Upper lobe of left lung (tissue), 6 donors: ENCODE results near the gene CENPN. TPM values are rescaled to one million over a fixed set of nuclear protein-coding genes. Genes with fewer than 3 reads are reported as not detected.

ENCODE experiments used
- ATAC-seq, 2 donors: fragments of 200-7000 bp; cut with Tn5 transposase; one replicate each; pipeline ENCODE4 v1.9.1; 2022; ENCODE audit warnings: mild to moderate bottlenecking in 2 of 2, moderate library complexity in 2 of 2; ENCODE audit not compliant: low FRiP score in 2 of 2
- DNase-seq, 2 donors: peaks; one replicate each; pipeline ENCODE4 v3.0.0-alpha.2; 2019 to 2020
- H3K27ac ChIP-seq, 4 donors: fragments of 200-600 bp; sonication (generic); one replicate each; pipeline ENCODE4 v1.5.1; 2016 to 2019
- H3K27me3 ChIP-seq, 4 donors: fragments of 200-600 bp; sonication (generic); one replicate each; pipeline ENCODE4 v1.5.1; 2017 to 2019
- H3K36me3 ChIP-seq, 4 donors: fragments of 200-600 bp; sonication (generic); one replicate each; pipeline ENCODE4 v1.5.1; 2016 to 2019
- H3K4me1 ChIP-seq, 4 donors: fragments of 200-600 bp; sonication (generic); one replicate each; pipeline ENCODE4 v1.5.1; 2018 to 2019
- H3K4me3 ChIP-seq, 4 donors: fragments of 200-600 bp; sonication (generic); one replicate each; pipeline ENCODE4 v1.5.1; 2017 to 2019; ENCODE audit warnings: mild to moderate bottlenecking in 2 of 4, moderate library complexity in 1 of 4
- H3K9me3 ChIP-seq, 4 donors: fragments of 200-600 bp; sonication (generic); one replicate each; pipeline ENCODE4 v1.5.1; 2018 to 2019
- EP300 ChIP-seq, 4 donors: sonication (generic); formaldehyde crosslinking; IDR thresholded peaks; one replicate each; pipeline ENCODE4 v1.5.1; 2017; ENCODE audit warnings: antibody characterized with exemption in 4 of 4, control low read depth in 2 of 4
- POLR2A ChIP-seq, 4 donors: fragments of 450-650 bp; IDR thresholded peaks; one replicate each; pipeline ENCODE4 v1.5.1; 2016 to 2017; ENCODE audit warnings: antibody characterized with exemption in 4 of 4, mild to moderate bottlenecking in 2 of 4
- POLR2AphosphoS5 ChIP-seq, 2 donors: sonication (generic); formaldehyde crosslinking; IDR thresholded peaks; one replicate each; pipeline ENCODE4 v1.5.1; 2017; ENCODE audit warnings: antibody characterized with exemption in 2 of 2
- WGBS, 2 donors: methylation state at CpG; one replicate each; pipeline ENCODE4 v1.1.5; 2017 to 2018; 5-methylcytosine and 5-hydroxymethylcytosine counted together
- total RNA-seq, 6 donors: library from RNA; depleted of rRNA in 4 of 6; stranded (reverse); fragments of >200 nt in 4 of 6; gene quantifications; one replicate each; pipeline versions ENCODE4 v1.1.0 to v1.2.1, GENCODE V29; 2016 to 2021
- TF ChIP-seq, protein P1 (sequence below), 6 experiments: fragments of 450-650 bp in 4 of 6; fragments of 200-600 bp in 2 of 6; sonication (generic) in 2 of 6; IDR thresholded peaks; one replicate each; pipeline ENCODE4 v1.5.1; 2016 to 2019; ENCODE audit warnings: antibody characterized with exemption in 6 of 6
- donor health status: DM: no; HTN: no; CAD: no; lungs with moderate emphysema.
- donor health status: DM: no; HTN: yes; CAD: no; lungs with severe emphysema.

The CENPN gene
- total RNA-seq, 6 donors from 2014 or later: 3.1 to 10.9 (median 7.1) TPM

DNA sequence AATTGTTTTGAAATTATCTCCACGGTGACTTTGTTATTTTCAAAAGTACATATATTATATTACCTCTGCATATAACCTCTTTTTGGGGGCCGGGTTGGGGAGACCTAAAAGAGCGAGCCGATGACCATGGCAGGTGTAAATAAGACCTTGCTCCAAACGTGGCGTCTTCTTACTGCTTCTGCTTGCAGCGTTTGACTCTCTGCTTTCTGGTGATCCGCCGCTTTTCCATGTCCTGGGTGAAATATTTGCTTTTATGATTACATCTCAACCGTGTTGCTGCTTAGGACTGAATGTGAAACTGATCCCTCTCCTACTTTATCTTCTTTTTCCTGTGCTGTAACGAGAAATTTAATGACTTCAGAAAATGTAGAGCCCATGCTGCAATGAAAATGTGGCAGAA is 46.7 kb downstream of the CENPN start:
- WGBS, 2 donors: 82 to 87% methylated on average over 11 of the region's 11 CpGs
- no peak for TF ChIP-seq POLR2A (IDR thresholded peaks at IDR 0.05)
- TF ChIP-seq EP300 (IDR thresholded peaks at IDR 0.05): no peak
- TF ChIP-seq POLR2AphosphoS5 (IDR thresholded peaks at IDR 0.05): no peak
- TF ChIP-seq, protein P1, sequence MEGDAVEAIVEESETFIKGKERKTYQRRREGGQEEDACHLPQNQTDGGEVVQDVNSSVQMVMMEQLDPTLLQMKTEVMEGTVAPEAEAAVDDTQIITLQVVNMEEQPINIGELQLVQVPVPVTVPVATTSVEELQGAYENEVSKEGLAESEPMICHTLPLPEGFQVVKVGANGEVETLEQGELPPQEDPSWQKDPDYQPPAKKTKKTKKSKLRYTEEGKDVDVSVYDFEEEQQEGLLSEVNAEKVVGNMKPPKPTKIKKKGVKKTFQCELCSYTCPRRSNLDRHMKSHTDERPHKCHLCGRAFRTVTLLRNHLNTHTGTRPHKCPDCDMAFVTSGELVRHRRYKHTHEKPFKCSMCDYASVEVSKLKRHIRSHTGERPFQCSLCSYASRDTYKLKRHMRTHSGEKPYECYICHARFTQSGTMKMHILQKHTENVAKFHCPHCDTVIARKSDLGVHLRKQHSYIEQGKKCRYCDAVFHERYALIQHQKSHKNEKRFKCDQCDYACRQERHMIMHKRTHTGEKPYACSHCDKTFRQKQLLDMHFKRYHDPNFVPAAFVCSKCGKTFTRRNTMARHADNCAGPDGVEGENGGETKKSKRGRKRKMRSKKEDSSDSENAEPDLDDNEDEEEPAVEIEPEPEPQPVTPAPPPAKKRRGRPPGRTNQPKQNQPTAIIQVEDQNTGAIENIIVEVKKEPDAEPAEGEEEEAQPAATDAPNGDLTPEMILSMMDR (IDR thresholded peaks at IDR 0.05): no peak
- Histone ChIP-seq H3K4me1 (no peaks in the 10 kb centered on the region), H3K4me3 (no peak overlapping the region), H3K9me3 (peaks cover 0 to 6% (median 5%) of the 10 kb centered on the region in 4 donors), H3K27me3 (no peaks in the 10 kb centered on the region), H3K36me3 (no peaks in the 10 kb centered on the region), H3K27ac (no peak overlapping the region)
- DNase-seq (no peak), ATAC-seq (no peak)

DNA sequence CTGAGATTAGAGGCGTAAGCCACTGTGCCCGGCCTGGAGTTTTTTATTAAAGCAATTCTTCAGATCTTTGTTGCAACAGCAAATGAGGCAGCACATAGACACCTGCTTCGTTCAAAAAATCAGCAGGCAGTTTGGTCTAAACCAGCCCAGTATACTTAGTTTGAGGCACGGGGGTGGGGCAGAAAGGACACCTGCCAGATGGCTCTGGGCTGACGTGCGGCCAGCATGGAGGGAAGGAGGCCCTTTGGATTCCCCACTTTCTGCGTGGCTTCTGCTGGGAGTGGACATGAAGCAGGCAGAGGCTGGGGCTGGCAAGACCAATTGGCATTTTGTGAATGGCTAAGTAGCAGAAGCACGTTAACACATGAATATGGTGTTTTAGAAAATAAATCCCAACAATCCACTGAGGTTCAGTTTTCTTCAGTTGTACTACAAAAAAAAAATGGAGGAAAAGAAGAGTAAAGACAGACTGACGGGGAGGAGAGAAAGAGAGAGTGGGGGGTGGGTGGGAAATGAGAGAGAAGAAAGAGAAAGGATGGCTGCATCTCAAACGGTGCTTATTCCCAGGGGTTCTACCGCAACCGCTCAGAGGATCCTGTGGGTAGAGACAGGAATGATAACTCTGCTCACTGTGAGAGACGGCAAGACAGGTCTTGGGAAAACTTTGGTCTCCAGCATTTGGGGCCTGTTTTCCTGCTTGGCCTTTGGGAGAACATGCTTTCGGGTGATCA is 53.7 kb downstream of the CENPN start:
- WGBS, 2 donors: 88% methylated on average over 14 of the region's 14 CpGs
- no peak for ATAC-seq
- H3K4me1 ChIP-seq: no peaks in the 10 kb centered on the region
- no peaks in the 10 kb centered on the region for H3K27me3 ChIP-seq
- H3K9me3 ChIP-seq: no peaks in the 10 kb centered on the region
- no peaks in the 10 kb centered on the region for H3K36me3 ChIP-seq
- H3K4me3 ChIP-seq: no peak overlapping the region
- H3K27ac ChIP-seq: no peak overlapping the region
- DNase-seq: no peak
- TF ChIP-seq EP300 (IDR thresholded peaks at IDR 0.05) (no peak), POLR2A (IDR thresholded peaks at IDR 0.05) (no peak), POLR2AphosphoS5 (IDR thresholded peaks at IDR 0.05) (no peak)
- TF ChIP-seq, protein P1 (IDR thresholded peaks at IDR 0.05): no peak

DNA sequence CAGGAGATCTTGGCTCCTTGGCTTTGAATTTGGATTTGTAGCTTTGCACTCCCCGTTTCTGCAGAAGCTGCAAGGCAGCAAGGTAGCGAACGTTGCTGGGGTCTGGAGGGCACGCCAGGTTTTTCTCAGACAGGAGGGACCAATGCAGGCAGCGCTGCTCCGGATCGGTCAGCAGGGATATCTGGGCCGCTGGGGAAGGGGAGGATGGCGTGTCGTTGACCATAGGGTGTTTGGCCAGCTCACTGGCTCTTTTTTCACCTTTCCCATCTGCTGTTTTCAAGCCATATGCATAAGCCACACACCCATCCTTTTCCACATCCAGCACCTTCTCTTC is 54.3 kb downstream of the CENPN start:
- 89 to 92% methylated on average over 10 of the region's 10 CpGs for WGBS, 2 donors
- TF ChIP-seq EP300 (IDR thresholded peaks at IDR 0.05): no peak
- no peak for TF ChIP-seq POLR2AphosphoS5 (IDR thresholded peaks at IDR 0.05)
- TF ChIP-seq, protein P1 (IDR thresholded peaks at IDR 0.05): no peak
- no peak for TF ChIP-seq POLR2A (IDR thresholded peaks at IDR 0.05)
- H3K27ac ChIP-seq: no peak overlapping the region
- H3K4me3 ChIP-seq: no peak overlapping the region
- H3K36me3 ChIP-seq: no peaks in the 10 kb centered on the region
- H3K4me1 ChIP-seq: no peaks in the 10 kb centered on the region
- H3K27me3 ChIP-seq: no peaks in the 10 kb centered on the region
- no peaks in the 10 kb centered on the region for H3K9me3 ChIP-seq
- no peak for ATAC-seq
- no peak for DNase-seq

DNA sequence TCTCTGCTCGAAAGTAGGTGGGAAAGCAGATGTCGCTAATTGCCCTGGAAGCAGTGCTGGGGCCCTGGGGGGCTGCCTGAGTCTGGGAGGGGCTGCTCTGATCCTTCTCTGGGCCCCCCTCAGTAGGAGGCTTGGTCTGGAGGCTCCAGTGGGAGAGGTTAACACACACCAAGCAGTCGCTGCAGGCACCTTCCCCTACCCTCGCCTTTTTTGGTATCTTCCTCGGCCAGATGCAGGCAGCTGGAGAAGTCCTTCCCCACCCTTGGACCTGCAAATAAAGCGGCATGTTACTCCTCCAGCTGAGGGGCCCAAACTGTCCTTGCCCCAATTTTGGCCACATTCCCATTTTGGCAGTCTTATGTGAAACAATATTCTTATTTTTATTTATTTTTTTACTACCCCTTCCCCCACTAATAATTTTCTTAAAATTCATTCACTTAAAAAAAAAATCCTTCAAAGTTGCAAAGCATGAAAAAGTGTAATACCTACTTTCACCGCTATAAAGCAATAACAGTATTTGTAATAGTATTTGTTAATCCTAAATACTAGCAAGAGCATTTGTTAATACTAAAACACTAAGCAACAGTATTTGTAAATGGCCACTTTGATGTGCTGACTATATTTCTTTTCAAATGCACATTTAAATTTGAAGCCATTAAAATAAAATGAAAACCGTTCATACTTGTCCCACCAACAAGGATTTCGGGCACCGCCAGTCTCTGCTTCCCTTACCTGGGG is 55.0 kb downstream of the CENPN start:
- Histone ChIP-seq H3K9me3 (no peaks in the 10 kb centered on the region), H3K27me3 (no peaks in the 10 kb centered on the region), H3K36me3 (no peaks in the 10 kb centered on the region), H3K4me1 (no peaks in the 10 kb centered on the region), H3K27ac (no peak overlapping the region), H3K4me3 (no peak overlapping the region)
- TF ChIP-seq POLR2A (IDR thresholded peaks at IDR 0.05): no peak
- TF ChIP-seq, protein P1 (IDR thresholded peaks at IDR 0.05): no peak
- no peak for TF ChIP-seq POLR2AphosphoS5 (IDR thresholded peaks at IDR 0.05)
- TF ChIP-seq EP300 (IDR thresholded peaks at IDR 0.05): no peak
- DNase-seq (no peak), ATAC-seq (no peak)
- WGBS, 2 donors: 94% methylated on average over 10 of the region's 10 CpGs
